Activated CD4-positive, CD25-positive, alpha-beta regulatory T cell treated with anti-CD3 and anti-CD28 coated beads, Interleukin-2, amount 50 U/mL, for 16 hours (primary cell): ENCODE data around the gene AKT2.
A peak's percentile ranks its signal among the peaks of the same experiment; 100 is the strongest.
"Not testable (repeated sequence)": the region's sequence is repeated elsewhere in the genome, so short reads cannot be mapped to it uniquely, and the experiment has no call there.

Experiments used
- DNase-seq: peaks from one replicate; pipeline ENCODE4 v3.0.0-alpha.2; 2020; ENCODE audit warnings: low read depth, low spot score

The AKT2 gene

DNA sequence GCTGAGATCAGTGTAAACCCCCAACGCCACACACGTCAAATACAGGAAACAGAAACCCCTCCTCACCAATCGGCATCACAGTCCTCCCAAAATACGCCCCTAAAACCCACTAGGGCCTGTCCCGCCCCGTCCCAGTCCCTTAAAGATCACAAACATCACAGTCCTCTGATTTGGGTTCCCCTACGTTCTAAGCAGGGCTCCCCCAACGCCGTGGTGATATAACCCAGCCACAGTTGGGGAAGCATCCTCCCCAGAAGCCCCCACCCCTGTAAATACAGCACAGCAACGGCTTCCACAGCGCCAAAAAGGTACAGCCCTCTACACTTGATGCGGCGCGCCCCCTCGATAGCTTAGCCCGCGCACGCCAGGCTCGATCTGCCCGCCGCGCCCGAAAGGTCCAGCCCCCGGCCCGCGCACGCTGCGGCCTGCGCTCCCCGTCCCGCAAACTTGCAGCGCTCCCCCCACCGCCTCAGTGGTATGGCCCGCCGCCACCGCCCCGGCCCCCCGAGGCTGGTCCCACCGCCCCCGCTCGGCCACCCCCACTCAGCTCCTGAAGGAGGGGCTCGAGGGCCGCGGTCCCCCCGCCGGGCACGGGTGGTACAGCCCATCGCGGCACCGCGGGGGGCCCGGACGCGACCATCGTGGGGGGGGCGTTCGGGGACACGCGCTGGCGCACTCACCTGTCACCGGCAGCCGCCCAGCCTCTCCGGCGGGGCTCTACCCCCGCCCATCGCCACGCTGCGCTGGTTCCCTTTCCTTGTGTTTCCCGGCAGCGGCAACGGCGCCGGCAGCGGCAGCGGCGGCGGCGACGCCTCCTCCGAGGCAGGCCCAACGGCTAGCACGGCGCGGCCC lies at the start of gene AKT2:
TSS of gene AKT2 (minus strand) at position 845 of the 852 bp plus-strand sequence. CDS start 20,078 bp downstream, outside the sequence.
- peak; percentile 49 for DNase-seq

DNA sequence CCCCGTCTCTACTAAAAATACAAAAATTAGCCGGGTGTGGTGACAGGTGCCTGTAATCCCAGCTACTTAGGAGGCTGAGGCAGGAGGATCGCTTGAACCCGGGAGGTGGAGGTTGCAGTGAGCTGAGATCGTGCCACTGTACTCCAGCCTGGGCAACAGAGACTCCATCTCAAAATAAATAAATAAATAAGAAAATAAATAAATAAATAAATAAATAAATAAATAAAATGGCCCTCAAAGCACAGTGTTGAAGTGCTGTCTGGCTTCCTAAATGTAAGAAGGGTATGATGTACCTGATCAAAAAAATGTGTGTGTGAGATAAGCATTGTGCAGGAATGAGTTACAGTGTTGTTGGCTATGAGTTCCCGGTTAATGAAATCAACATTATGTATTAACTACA lies 47.9 kb upstream of the AKT2 start:
- not testable (repeated sequence) for DNase-seq

DNA sequence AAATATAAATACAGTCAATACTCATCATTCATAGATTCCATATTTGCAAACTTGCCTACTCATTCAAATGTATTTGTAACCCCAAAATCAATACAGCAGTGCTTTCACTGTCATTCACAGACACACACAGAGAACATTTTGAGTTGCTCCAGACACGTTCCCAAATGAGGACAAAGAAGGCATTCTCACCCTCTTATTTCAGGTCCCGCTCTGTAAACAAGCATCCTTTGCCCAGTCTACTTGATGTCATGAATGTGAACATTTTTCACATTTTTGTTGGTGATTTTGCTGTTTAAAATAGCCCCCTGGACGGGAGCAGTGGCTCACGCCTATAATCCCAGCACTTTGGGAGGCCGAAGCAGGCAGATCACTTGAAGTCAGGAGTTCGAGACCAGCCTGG lies 47.5 kb upstream of the AKT2 start:
- DNase-seq: no peak

DNA sequence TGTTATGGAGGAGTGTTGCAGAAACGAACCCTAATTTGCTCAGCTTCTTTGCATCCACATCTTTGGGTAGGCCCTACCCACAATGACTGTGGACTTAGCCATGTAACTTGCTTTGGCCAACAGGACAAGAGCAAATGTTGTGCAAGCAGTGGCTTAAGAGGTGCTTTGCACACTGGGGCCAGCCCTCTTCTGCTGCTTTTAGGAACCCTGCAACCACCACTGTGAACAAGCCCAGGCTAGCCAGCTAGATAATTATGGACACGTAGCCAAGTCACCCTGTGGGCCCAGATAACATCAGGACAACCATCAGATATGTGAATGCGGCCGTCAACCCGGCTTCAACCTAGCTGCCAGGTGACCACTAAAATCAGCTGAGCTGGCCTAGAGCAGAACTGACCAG lies 45.9 kb upstream of the AKT2 start:
- DNase-seq: no peak

DNA sequence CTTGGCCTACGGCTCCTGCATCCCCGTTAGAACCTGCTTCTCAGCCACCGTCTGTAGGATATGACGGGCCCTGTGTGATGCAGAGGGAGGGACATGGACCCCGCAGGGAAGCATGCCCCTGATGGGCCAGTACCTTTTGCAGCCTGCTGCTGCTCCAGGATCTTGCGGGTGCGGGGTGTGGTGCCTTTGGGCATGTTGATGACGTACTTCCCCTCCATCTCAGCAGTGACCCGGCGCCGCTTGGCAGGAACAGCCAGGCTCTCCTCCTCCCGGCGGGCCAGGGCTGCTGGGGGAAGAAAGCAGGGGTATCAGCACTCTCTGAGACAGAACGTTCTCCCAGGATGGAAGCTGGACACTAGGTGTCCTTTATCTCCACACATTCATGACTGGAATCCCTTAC lies 41.1 kb upstream of the AKT2 start:
- no peak for DNase-seq

DNA sequence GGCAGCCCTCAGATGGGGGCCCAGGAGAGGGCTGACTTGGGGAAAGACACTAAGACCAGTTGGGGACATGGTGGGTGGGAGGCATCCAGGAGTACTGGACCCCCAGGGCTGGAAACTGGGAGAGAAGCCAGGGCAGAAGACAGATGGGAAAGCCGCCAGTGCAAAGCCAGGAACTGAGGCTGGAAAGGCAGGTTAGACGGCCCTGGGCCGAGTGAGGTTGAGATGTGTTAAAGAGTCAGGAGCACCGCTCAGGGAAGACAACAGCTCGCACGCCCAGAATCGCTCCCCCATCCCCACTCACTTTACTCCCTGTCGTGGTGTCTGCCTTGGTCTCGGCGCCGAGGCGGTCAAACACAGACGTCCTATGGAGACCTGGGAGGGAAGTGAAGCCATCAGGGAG lies 38.6 kb upstream of the AKT2 start:
- no peak for DNase-seq

DNA sequence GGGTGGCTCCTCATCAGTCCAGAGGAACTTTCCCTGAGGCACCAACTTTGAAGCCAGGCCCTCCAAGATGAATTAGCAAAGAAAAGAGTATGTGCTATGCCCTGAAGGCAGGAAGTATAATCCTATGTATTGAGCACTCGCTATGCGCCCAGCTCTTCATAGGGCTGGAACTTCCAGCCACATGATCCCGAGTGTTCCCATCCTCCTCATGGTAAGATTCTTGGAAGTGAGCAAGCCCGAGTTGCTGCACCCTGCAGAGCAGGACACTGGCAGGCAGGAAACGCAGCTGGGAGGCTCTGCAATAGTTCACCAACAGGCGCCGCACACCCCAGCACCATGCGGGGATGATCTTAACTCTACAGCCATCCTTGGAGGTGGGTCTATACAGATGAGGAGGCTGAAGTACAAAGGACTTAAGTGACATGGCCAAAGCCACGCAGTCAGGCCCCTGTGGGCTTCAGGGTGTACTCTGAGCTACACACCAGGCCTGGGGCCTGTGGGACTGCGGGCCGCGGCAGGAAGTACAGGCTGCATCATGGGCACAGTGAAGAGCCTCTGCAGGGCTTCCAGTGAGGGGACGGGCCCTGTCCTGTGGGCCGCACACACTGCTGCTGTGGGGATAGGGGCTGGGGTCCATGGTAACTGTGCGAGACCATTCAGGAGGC lies 37.9 kb upstream of the AKT2 start:
- no peak for DNase-seq

DNA sequence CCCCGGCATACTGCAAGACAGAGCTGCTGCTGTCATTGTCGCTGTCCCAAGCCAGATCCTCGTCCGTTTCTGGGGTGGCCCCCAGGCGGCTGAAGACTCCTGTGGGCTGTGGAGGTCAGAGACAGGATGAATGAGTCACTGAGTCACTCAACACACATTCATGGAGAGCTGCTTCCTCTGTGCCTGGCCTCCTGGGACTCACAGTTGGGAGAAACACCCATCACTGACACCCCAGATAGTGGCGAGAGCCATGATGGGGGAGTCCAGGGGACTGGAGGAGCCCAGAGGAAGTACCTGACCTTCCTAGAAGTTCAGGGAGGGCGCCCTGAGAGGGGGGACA lies 37.1 kb upstream of the AKT2 start:
- DNase-seq: no peak

DNA sequence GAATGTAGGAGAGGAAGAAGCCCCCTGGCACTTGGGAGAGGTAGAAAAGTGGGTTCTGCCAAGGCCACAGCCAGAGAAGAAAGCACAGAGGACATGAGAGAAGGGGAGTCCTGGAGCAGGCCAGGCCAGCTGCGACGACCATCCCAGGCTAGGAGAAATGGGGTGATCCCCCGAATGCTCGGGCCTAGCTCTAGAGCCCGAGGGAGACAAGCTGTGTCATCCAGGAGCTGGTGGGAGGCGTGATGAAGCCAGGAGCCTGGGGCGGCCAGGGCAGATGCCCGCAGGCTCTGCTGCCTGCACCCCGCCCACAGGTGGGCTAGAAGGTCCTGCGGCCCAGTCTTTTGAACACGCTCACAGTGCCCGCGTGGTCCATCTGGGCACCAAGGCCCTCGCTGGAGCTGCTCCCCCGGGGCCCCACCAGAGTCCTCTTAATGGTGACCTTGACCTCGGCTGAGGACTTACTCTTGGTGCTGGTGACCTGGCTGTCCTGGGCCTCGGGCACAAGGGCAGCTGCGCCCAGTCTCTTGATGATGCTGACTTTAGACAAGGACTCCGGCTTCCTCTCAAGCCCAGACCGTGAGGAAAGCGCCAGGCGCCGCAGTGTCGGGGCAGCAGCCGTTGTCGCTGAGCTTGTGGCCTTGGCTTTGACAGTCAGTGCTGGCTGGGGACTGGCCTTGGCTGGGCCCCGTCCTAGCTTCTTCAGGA lies 36.6 kb upstream of the AKT2 start:
- DNase-seq: no peak

DNA sequence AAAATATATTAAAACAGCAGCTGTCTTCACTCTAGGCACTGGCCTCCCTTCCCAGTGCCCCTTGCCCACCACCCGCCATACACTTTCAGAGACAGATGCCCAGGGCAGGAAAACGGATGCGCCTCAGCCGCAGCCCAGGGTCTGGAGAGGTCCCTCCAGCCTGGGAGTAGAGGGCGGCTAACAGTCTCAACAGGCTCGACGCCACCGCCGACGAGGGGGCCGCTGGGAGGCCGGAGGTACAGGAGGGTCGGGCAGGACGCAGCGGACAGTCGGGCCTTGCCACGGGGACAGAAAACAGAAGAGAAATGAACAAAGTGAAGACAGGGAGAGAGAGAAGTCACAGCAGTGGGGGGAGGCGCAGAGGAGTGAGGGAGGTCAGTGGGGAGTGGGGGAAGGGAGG lies 35.9 kb upstream of the AKT2 start:
- no peak for DNase-seq

DNA sequence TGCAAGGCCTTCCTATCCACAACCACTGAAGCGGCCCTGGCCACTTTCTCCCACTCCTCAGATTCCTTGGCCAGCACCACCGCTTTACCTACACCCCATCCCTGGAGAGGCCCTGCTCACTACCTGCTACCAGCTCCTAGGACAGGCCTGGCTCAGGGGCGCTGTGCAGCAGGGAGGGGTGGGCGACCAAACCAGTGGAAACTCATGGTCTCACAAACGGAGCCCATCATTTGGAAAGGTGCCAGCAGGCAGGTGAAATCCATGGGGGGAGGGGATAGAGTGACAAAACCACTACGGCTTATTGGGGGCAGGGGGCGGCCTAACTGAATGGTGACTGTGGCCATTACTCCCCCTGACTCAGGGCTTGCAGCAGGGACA lies 35.4 kb upstream of the AKT2 start:
- no peak for DNase-seq

DNA sequence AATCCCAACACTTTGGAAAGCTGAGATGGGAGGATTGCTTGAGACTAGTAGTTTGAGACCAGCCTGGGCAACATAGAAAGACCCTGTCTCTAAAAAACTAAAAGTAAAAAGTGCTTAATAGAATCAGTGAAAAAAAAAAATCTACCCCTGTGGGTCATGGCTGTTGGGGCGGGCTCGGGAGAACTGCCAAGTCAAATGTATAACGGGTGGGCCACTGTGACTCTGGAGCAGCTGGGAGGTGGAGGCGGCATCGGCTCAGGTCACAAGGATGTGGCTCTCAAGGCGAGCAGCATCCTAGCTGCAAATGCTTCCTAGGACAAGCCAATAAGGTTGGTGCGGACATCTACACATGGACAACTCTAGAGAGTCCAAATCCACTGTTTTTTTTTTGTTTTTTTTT lies 32.2 kb upstream of the AKT2 start:
- no peak for DNase-seq

DNA sequence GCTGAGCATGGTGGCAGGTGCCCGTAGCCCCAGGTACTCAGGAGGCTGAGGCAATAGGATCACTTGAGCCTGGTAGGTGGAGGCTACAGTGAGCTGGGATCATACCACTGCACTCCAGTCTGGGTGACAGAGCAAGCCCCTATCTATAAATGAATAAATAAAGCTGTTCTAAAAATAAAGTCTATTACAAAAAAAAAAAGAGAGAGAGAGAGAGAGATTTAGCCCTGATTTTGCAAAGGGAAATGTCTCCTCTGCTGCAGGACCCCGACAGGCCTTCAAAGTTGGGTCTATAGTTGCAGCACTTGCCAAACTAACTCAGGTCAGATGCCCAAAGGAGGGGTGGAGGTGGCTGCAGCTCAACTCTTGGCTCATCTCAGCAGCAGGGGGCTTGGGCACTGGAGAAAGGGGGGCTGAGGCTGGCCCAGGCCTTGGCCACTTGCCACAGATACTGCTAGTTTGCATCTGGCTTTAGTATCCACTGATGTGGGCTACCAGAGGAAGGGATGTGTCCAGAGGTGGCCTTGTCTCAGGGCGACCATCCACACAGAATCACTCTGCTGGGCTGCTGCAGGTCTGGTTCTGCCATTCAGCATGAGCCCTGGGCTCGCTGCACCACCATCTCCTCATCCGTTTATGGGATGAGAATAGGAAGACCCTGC lies 30.8 kb upstream of the AKT2 start:
- DNase-seq: no peak

DNA sequence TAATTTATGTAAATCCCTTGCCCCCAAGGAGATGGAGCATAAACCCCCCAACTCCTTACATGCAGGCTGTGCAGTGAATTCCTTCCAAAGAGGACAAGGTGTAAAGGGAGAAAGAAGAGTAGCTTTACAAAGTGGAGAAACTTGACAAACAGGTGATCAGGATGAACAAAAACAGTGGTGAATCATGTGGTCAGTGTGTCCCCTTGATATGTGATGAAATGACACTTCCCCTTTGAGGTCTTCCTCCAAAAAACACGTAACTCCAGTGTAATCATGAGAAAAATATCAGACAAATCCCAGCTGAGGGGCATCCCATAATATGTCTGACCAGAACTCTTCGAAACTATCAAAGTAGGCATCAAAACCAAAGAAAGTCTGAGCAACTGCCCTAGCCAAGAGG lies 29.5 kb upstream of the AKT2 start:
- DNase-seq: no peak

DNA sequence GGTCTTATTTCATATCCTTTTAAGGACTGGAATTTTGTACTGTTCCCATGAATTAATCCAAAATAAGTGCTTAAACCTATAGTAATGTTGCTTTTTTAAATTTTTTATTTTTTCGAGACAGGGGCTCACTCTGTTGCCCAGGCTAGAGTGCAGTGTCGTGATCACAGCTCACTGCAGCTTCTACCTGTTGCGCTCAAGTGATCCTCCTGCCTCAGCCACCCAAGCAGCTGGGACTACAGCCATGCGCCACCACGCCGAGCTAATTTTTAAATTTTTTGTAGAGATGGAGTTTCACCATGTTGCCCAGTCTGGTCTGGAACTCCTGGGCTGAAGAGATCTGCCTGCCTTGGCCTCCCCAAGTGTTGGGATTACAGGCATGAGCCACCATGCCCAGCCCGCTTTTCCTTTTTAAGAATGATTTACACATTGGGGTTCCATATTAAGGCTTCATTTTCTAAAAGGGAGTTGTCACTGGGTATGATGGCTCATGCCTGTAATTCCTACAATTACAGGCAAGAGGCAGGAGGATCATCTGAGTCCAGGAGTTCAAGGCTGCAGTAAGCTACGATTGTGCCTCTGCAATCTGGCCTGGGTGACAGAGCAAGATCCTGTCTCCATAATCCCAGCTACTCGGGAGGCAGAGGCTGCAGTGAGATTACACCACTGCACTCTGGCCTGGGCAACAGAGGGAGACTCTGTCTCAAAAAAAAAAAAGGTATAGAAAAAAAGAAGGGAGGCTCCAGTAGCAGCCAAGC lies 28.3 kb upstream of the AKT2 start:
- DNase-seq: no peak

DNA sequence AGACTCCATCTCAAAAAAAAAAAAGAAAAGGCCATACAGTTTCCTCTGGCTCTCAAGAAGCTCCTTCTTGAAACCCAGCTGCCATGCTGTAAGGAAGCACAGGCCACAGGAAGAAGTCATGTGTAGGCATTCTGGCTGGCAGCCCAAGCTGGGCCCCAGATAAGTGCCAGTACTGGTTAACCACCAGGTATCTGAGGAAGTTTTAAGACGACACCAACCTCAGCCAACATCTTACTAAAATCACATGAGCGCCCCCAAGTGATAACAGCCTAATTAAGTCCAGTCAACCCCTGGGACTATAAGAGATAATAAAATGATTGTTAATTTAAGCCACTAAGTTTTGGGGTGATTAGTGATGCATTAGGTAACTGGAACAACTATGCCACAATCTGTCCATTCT lies 27.4 kb upstream of the AKT2 start:
- DNase-seq: no peak

DNA sequence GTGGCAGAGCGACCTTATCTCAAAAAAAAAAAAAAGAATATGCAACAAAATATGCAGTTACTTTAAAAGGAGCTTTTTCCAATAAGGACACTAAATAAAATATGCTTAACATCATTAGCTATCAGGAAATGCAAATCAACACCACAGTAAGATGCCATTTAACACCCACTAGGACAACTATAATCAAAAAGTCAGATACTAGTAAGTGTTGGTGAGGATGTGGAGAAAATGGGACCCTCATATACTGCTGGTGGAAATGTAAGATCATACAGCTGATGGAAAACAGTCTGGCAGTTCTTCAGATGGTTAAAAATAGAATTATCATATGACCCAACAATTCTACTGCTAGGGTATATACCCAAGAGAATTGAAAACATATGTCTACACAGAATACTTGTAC lies 24.5 kb upstream of the AKT2 start:
- no peak for DNase-seq

DNA sequence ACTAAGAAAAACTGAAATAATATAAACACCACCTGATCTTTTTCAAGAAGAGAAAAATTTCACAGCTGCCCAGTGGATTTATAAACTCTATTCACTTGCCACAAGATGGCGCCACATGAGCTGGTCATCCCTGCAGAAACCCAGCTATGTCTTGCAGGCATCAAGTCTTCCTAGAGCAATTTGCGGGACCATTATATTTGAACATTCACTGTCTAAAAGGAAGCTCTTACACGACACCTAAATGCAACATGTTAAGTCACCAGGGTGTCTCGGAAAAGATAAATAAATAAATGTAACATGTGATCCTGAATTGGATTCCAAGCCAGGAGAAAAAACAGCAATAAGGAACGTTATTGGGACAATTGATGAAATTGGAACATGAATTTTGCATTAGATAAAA lies 20.3 kb upstream of the AKT2 start:
- peak; percentile 48 for DNase-seq

DNA sequence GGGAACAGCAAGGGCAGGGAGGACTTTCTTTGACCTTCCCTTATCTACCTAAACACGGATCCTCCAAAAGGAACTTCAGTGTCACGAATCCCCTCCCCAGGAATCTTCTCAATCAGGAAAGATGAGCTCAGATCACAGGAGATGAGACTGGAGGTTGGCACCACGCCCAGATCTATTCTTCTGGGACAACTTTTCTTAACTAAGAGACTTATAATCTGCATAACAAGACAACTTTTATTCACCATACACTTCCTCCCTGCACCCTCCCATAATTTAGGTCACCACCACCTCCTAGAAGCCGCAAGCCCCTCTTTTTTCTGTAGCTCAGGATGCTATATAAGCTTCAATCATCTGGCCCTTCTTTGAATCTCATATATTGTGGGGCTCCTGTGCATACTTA lies 19.2 kb upstream of the AKT2 start:
- DNase-seq: no peak

DNA sequence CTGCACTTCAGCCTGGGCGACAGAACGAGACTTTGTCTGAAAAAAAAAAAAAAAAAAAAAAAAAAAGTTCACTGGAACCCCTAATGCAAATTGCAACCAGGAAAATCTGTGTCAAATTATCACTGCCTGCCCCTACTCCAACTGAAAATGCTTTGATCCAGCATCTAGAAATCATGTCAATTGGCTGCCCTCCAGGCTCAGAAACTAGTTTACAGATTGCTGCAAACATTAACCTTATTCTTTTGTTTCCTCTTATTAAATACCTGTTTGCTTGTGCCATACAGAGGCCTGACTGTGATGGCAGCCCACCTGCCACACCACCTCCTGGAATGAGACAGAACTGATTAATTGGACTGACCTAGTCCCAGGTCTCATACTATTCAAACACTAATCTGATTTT lies 18.6 kb upstream of the AKT2 start:
- no peak for DNase-seq

DNA sequence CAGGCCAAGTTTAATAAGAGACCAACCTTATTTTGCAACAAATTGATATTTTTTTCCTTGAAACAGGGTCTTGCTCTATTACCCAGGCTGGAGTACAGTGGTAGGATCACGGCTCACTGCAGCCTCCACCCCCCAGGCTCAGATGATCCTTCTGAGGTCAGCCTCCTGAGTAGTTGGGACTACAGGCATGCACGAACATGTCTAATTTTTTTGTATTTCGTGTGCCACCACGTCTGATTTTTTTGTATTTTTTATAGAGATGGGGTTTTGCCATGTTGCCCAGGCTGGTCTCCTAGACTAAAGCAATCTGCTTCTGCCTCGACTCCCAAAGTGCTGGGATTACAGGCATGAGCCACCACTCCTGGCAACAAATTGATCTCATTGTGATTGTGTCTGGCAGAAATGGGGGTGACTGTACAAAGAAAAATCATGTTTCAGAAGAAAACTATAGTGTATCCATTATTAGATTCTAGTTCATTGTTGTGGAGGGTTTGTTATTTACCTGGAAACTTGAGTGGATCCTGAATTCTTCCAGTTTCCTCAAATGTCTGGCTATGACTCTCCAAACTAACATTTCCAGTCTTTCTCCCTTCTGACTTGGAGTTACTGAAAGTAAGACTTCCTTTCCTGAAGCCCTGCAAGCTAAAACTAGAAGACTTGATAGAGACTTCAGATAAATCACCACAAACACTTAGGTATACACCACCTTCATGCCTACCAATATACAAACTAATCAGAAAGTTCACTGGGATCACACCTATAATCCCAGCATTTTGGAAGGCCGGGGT lies 17.3 kb upstream of the AKT2 start:
- no peak for DNase-seq
